Neural progenitor cell (in vitro differentiated cells): ENCODE data around the gene P3H2.

Experiments
- EZH2 ChIP-seq: fragments of 200-600 bp; sonication (generic); IDR thresholded peaks from 2 replicates; pipeline ENCODE4 v1.6.1; 2017; ENCODE audit warnings: antibody characterized with exemption, mild to moderate bottlenecking, moderate library complexity
- EZH2phosphoT487 ChIP-seq: fragments of 200-600 bp; sonication (generic); IDR thresholded peaks from 2 replicates; pipeline ENCODE4 v1.6.1; 2017; ENCODE audit warnings: antibody characterized with exemption
- TF ChIP-seq, protein P1 (sequence below): fragments of 200-600 bp; sonication (generic); IDR thresholded peaks from 2 replicates; pipeline ENCODE4 v1.5.1; 2017; ENCODE audit warnings: antibody characterized with exemption, mild to moderate bottlenecking

DNA sequence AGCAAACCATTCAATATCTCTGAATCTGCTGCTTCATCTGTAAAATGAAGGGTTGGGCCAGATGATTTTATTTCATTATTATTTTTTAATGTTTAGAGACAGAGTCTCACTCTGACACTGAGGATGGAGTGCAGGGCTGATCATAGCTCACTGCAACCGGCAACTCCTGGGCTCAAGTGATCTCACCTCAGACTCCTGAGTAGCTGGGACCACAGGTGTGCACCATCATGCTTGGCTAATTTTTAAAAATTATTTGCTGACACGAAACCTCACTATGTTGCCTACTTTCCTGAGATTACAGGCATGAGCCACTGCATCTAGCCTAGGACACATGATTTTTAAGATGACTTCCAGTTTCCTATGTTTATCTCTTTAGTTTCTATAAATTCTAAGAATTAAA lies 105.8 kb downstream of the P3H2 start:
- TF ChIP-seq EZH2 (no peak), EZH2phosphoT487 (no peak)
- TF ChIP-seq, protein P1, sequence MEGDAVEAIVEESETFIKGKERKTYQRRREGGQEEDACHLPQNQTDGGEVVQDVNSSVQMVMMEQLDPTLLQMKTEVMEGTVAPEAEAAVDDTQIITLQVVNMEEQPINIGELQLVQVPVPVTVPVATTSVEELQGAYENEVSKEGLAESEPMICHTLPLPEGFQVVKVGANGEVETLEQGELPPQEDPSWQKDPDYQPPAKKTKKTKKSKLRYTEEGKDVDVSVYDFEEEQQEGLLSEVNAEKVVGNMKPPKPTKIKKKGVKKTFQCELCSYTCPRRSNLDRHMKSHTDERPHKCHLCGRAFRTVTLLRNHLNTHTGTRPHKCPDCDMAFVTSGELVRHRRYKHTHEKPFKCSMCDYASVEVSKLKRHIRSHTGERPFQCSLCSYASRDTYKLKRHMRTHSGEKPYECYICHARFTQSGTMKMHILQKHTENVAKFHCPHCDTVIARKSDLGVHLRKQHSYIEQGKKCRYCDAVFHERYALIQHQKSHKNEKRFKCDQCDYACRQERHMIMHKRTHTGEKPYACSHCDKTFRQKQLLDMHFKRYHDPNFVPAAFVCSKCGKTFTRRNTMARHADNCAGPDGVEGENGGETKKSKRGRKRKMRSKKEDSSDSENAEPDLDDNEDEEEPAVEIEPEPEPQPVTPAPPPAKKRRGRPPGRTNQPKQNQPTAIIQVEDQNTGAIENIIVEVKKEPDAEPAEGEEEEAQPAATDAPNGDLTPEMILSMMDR: no peak
